Dermis microvascular lymphatic vessel endothelial cell (primary cell): ENCODE measurements around the gene ALPK1. TPM values are rescaled to one million over a fixed set of nuclear protein-coding genes. Genes with fewer than 3 reads are reported as not detected.
"Not testable (repeated sequence)": the region's sequence is repeated elsewhere in the genome, so short reads cannot be mapped to it uniquely, and the experiment has no call there.

Experiments
- DNase-seq, 2 donors: peaks; one replicate each; pipeline versions ENCODE4 v3.0.0 to v3.0.0-alpha.2; 2010; ENCODE audit warnings: low read depth in 2 of 2
- total RNA-seq: library from RNA; depleted of rRNA; stranded (reverse); fragments of >200 nt; gene quantifications from 2 replicates; pipeline ENCODE4 v1.2.1, GENCODE V29; 2014

The ALPK1 gene
- total RNA-seq, 1 donor from 2014 or later, result 1.2 TPM

- DNase-seq, result no peak
Measured at GRCh38 chr4:112448306-112449132, 151.3 kb downstream of the ALPK1 start.

GRCh38 chr4:112449708-112450107, 152.5 kb downstream of the ALPK1 start:
- DNase-seq, result no peak

- no peak for DNase-seq
Measured at GRCh38 chr4:112451104-112451503, 153.9 kb downstream of the ALPK1 start.

GRCh38 chr4:112451831-112452230, 154.7 kb downstream of the ALPK1 start:
- DNase-seq, result no peak

GRCh38 chr4:112453321-112453720, 156.2 kb downstream of the ALPK1 start:
- no peak for DNase-seq

GRCh38 chr4:112472318-112472717, 175.1 kb downstream of the ALPK1 start:
- no peak for DNase-seq

- no peak for DNase-seq
Measured at GRCh38 chr4:112473985-112474384, 176.8 kb downstream of the ALPK1 start.

- DNase-seq, result no peak
Measured at GRCh38 chr4:112485930-112486329, 188.8 kb downstream of the ALPK1 start.

GRCh38 chr4:112490808-112491207, 193.6 kb downstream of the ALPK1 start:
- DNase-seq, result not testable (repeated sequence)

Other genes starting within 250 kb of the ALPK1 start
- 9.0 and 10.3 TPM in 2 replicates for gene FAM241A, start 151.9 kb upstream of the ALPK1 start, total RNA-seq
- gene AP1AR, start 65.6 kb upstream of the ALPK1 start, total RNA-seq, result 25.7 and 27.6 TPM in 2 replicates
- 11.9 and 12.5 TPM in 2 replicates for gene TIFA, start 11.5 kb upstream of the ALPK1 start, total RNA-seq
- not detected in 2 replicates for gene NEUROG2, start 218.8 kb downstream of the ALPK1 start, total RNA-seq